ENCODE measurements around the gene ASB6.

Gene ASB6

GRCh38 chr9:129647635-129648034 is 5.7 kb upstream of the ASB6 start:
- ChIA-PET CTCF (no interaction called here), POLR2A (no interaction called here)
- no peak for TF ChIP-seq ZNF384 (IDR thresholded peaks at IDR 0.05)
- TF ChIP-seq SP1 (IDR thresholded peaks at IDR 0.05): no peak
- no peak for TF ChIP-seq HDGF (IDR thresholded peaks at IDR 0.05; ENCODE audit: borderline replicate concordance)
- TF ChIP-seq FOXM1 (IDR thresholded peaks at IDR 0.05; ENCODE audit: borderline replicate concordance): no peak
- TF ChIP-seq NFRKB (IDR thresholded peaks at IDR 0.05): no peak
- no peak for TF ChIP-seq FOXK2 (IDR thresholded peaks at IDR 0.05)
- no peak for TF ChIP-seq FOXA1 (IDR thresholded peaks at IDR 0.05)
- TF ChIP-seq L3MBTL2 (conservative IDR thresholded peaks at IDR 0.05): no peak
- no peak for TF ChIP-seq ELF4 (IDR thresholded peaks at IDR 0.05)
- TF ChIP-seq PKNOX1 (IDR thresholded peaks at IDR 0.05): no peak
- no peak for TF ChIP-seq LEF1 (IDR thresholded peaks at IDR 0.05; ENCODE audit: borderline replicate concordance)
- TF ChIP-seq ARNT (IDR thresholded peaks at IDR 0.05): no peak
- no peak for TF ChIP-seq SUZ12 (IDR thresholded peaks at IDR 0.05)
- no peak for TF ChIP-seq TARDBP (IDR thresholded peaks at IDR 0.05)
- no peak for TF ChIP-seq CTBP1 (IDR thresholded peaks at IDR 0.05; ENCODE audit: borderline replicate concordance)
- TF ChIP-seq BHLHE40 (IDR thresholded peaks at IDR 0.05; ENCODE audit: borderline replicate concordance): no peak
- DNase-seq (ENCODE audit: extremely low spot score): no peak

- TF ChIP-seq ARNT (IDR thresholded peaks at IDR 0.05) (no peak), BHLHE40 (IDR thresholded peaks at IDR 0.05; ENCODE audit: borderline replicate concordance) (no peak), ZNF384 (IDR thresholded peaks at IDR 0.05) (no peak), CTBP1 (IDR thresholded peaks at IDR 0.05; ENCODE audit: borderline replicate concordance) (no peak), FOXK2 (IDR thresholded peaks at IDR 0.05) (no peak), FOXA1 (IDR thresholded peaks at IDR 0.05) (no peak), LEF1 (IDR thresholded peaks at IDR 0.05; ENCODE audit: borderline replicate concordance) (no peak), TARDBP (IDR thresholded peaks at IDR 0.05) (no peak), ELF4 (IDR thresholded peaks at IDR 0.05) (no peak), PKNOX1 (IDR thresholded peaks at IDR 0.05) (no peak), SUZ12 (IDR thresholded peaks at IDR 0.05) (no peak), FOXM1 (IDR thresholded peaks at IDR 0.05; ENCODE audit: borderline replicate concordance) (no peak), SP1 (IDR thresholded peaks at IDR 0.05) (no peak), NFRKB (IDR thresholded peaks at IDR 0.05) (no peak), L3MBTL2 (conservative IDR thresholded peaks at IDR 0.05) (no peak), HDGF (IDR thresholded peaks at IDR 0.05; ENCODE audit: borderline replicate concordance) (no peak)
- ChIA-PET CTCF (interaction anchor here (0.6 kb wide), 1 partner anchor 1620 kb away, joined by 4 read pairs; no protein-coding TSS in a partner anchor), POLR2A (no interaction called here)
- DNase-seq (ENCODE audit: extremely low spot score): no peak
Measured at GRCh38 chr9:129646654-129647053, 4.7 kb upstream of the ASB6 start.

- TF ChIP-seq TARDBP (IDR thresholded peaks at IDR 0.05) (no peak), L3MBTL2 (conservative IDR thresholded peaks at IDR 0.05) (no peak), FOXM1 (IDR thresholded peaks at IDR 0.05; ENCODE audit: borderline replicate concordance) (no peak), LEF1 (IDR thresholded peaks at IDR 0.05; ENCODE audit: borderline replicate concordance) (no peak), ZNF384 (IDR thresholded peaks at IDR 0.05) (no peak), CTBP1 (IDR thresholded peaks at IDR 0.05; ENCODE audit: borderline replicate concordance) (no peak), PKNOX1 (IDR thresholded peaks at IDR 0.05) (no peak), ELF4 (IDR thresholded peaks at IDR 0.05) (no peak), HDGF (IDR thresholded peaks at IDR 0.05; ENCODE audit: borderline replicate concordance) (no peak), ARNT (IDR thresholded peaks at IDR 0.05) (no peak), FOXK2 (IDR thresholded peaks at IDR 0.05) (no peak), FOXA1 (IDR thresholded peaks at IDR 0.05) (no peak), SP1 (IDR thresholded peaks at IDR 0.05) (no peak), NFRKB (IDR thresholded peaks at IDR 0.05) (no peak), SUZ12 (IDR thresholded peaks at IDR 0.05) (no peak), BHLHE40 (IDR thresholded peaks at IDR 0.05; ENCODE audit: borderline replicate concordance) (no peak)
- ChIA-PET CTCF (interaction anchor here (0.6 kb wide), 1 partner anchor 1620 kb away, joined by 4 read pairs; no protein-coding TSS in a partner anchor), POLR2A (no interaction called here)
- DNase-seq (ENCODE audit: extremely low spot score): no peak
Measured at GRCh38 chr9:129646252-129646651, 4.3 kb upstream of the ASB6 start.

- CTCF ChIA-PET: no interaction called here
- POLR2A ChIA-PET: no interaction called here
- TF ChIP-seq FOXM1 (IDR thresholded peaks at IDR 0.05; ENCODE audit: borderline replicate concordance) (no peak), SP1 (IDR thresholded peaks at IDR 0.05) (no peak), LEF1 (IDR thresholded peaks at IDR 0.05; ENCODE audit: borderline replicate concordance) (no peak), NFRKB (IDR thresholded peaks at IDR 0.05) (no peak), ELF4 (IDR thresholded peaks at IDR 0.05) (no peak), ZNF384 (IDR thresholded peaks at IDR 0.05) (no peak), BHLHE40 (IDR thresholded peaks at IDR 0.05; ENCODE audit: borderline replicate concordance) (no peak)
- DNase-seq (ENCODE audit: extremely low spot score): no peak
Measured at GRCh38 chr9:129644902-129645301, 3.0 kb upstream of the ASB6 start.

GRCh38 chr9:129644365-129644764 is 2.4 kb upstream of the ASB6 start:
- TF ChIP-seq ZNF384 (IDR thresholded peaks at IDR 0.05): no peak
- no peak for TF ChIP-seq ARNT (IDR thresholded peaks at IDR 0.05)
- TF ChIP-seq CTBP1 (IDR thresholded peaks at IDR 0.05; ENCODE audit: borderline replicate concordance): no peak
- TF ChIP-seq BHLHE40 (IDR thresholded peaks at IDR 0.05; ENCODE audit: borderline replicate concordance): no peak
- TF ChIP-seq SP1 (IDR thresholded peaks at IDR 0.05): no peak
- TF ChIP-seq HDGF (IDR thresholded peaks at IDR 0.05; ENCODE audit: borderline replicate concordance): no peak
- TF ChIP-seq PKNOX1 (IDR thresholded peaks at IDR 0.05): no peak
- no peak for TF ChIP-seq NFRKB (IDR thresholded peaks at IDR 0.05)
- no peak for TF ChIP-seq FOXA1 (IDR thresholded peaks at IDR 0.05)
- no peak for TF ChIP-seq LEF1 (IDR thresholded peaks at IDR 0.05; ENCODE audit: borderline replicate concordance)
- TF ChIP-seq SUZ12 (IDR thresholded peaks at IDR 0.05): no peak
- TF ChIP-seq FOXK2 (IDR thresholded peaks at IDR 0.05): no peak
- TF ChIP-seq ELF4 (IDR thresholded peaks at IDR 0.05): no peak
- no peak for TF ChIP-seq TARDBP (IDR thresholded peaks at IDR 0.05)
- ChIA-PET CTCF (no interaction called here), POLR2A (no interaction called here)
- no peak for DNase-seq (ENCODE audit: extremely low spot score)
